Stimulated activated CD8-positive, alpha-beta memory T cell treated with anti-CD3 and anti-CD28 coated beads, Interleukin-12 subunit alpha, Interleukin-12 subunit beta, amount 100 ng/mL, for 4 hours (primary cell): ENCODE results near the gene CPNE4.
"Not testable (repeated sequence)": the region's sequence is repeated elsewhere in the genome, so short reads cannot be mapped to it uniquely, and the experiment has no call there.

Experiments used
- DNase-seq: peaks from one replicate; pipeline ENCODE4 v3.0.0-alpha.2; 2020; ENCODE audit warnings: low read depth

Gene CPNE4

DNA sequence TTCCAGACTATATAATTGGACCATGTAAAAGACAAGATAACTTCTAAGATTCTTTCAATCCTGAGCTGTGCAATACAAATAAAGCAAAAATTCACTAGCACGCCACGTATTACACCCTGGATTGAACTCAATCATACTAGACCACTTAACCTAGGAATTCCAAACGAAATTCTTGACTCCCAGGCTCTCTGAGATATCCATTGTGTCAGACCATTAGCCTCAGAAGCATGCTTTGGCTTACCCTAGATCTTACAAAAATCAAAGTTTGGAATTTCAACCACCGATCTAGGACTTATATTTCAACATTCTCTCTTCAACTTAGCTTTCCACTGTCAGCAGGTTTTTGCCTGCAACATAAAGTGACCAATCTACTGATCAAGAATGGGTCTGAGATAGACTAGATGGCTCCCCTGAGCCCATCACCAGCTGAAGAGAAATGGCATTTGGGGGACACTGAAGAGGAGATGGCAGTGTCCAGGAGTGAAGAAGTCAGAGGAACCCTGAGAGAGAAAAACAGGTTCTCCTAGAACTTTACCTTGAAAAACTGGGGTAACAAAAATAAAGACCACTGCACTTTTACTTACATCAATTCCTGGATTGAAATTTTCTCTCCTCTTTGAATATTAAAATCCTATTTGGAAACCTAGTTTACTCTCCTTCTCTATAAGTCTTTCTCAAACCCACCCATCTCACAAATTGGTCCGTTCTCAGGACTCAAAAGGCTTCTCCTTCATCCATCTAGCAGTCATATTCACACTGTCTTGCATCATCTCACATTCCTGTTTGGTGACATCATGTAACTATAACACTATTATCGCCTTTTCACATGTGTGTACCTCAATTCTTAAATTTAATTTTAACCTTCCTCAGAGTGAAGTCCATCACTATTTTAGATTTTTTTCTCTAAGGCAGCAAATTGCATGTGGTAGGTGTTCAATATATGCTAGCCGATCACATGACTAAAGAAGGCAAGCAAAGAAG lies 18.5 kb downstream of the CPNE4 start:
- no peak for DNase-seq

DNA sequence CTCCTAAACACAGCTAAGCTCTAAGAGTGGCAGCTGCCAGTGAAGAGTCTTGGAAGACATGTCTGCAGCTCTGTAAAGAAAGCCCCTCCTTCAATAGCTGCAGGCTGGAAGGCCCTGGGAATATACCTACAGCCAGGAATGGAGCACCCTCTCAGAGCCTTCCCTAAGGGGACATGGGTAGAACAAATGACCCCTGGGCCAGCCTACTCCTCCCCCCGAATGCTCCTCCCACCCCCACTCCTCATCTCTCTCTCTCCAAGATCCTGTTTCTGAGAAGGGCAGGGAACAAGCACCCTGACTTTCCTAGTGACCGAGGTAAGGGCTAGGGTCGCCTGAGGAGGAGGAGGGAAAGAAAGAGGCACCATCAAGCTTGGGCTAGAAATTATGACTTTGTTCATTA lies 20.7 kb downstream of the CPNE4 start:
- no peak for DNase-seq

DNA sequence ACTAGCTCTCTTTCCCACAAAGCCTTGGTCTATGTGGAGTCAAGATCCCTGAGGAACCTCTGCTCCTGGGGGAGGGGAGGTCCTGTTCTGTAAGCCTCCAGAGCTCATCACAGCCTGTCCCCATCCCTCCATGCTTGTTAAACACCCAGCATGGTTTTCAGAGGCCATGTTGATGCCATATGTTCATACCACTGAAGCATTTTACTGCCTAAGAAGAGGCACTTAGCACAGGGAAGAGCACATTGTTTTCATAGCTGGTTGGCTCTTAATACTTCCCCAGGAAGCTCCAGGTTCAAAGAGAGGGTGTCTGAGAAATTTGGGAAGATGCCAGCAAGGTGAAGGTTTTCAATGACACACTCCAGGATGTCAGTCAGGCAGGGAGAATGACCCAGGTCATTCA lies 25.6 kb downstream of the CPNE4 start:
- no peak for DNase-seq

DNA sequence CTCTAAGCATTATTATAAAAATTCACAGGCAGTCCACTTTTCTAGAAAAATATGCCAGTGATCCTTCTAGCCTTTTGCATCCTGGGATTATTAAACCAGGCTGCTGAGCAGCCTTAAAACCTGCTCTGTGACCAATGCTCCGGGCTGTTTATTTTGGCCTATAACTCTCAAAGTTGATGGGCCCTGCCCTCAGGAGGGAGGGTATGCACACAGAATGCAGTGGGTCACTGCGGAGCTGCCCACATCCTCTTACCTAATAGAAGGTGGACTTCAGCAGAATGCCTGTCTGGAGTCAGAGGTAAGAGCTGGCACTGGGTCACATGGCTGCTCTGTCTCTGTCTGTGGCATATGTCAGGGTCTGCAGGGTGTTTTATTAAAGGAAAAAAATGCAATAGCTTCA lies 26.0 kb downstream of the CPNE4 start:
- DNase-seq: no peak

DNA sequence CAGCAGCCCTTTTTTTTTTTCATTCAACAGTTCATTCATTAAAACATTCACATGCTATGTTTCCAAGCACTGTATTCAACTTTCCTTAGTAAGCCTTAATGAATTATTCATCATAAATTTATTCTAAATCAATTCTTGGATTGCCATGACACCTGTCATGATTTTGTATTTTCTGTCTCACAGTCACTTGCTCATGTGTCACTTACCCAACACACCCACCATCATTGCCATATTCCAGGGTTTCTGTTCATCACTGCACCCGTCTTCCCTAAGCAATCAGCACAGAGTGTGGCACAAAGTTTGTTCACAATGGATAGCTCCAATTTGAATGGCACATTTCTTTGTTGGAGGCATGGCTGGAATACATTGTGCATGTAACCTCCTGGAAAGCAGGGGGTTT lies 27.2 kb downstream of the CPNE4 start:
- DNase-seq: no peak

DNA sequence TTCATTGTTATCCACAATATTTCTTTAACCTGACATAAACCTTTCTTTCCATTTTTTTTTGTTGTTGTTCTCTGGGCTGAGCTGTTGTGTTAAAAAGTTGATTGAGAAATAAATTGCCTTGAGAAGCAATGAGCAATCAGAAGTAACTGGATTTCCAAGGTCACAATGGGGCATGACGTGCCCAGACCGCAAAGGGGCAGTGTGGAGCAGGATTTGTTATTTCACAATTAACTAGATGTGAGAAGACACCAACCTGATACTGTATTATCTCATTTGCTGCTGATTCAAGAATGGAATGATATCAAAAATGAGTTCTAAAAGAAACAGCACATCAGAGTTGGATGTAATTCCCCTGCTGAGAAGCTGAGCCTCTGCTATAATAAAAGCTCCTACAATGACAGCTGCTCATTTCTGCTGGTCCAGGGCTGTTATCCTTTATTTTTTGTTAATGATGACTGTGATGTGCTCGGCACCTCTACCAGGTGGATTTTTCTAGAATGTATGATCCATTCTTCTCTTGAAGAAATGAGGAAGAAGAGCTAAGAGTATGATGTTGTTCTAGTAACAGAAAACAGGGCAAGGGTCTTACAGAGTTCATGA lies 28.1 kb downstream of the CPNE4 start:
- DNase-seq: no peak

DNA sequence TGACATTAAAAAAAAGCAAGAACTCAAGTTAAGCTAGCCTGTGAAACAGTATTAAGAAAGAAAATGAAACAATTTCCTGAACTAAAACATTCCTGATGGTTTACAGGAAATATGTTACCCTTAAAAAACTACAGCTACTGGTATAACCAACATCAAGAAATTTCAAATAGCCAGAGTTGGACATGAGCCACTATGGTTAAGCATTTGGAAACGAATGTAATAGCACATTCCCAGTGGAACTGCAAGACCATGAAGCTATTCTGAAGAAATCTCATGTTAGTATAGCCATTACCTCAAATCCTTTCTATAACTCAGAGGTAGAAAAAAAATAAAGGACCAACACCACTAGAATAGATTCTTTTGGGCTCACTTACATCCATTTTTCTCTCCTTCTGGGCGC lies 30.2 kb downstream of the CPNE4 start:
- no peak for DNase-seq

DNA sequence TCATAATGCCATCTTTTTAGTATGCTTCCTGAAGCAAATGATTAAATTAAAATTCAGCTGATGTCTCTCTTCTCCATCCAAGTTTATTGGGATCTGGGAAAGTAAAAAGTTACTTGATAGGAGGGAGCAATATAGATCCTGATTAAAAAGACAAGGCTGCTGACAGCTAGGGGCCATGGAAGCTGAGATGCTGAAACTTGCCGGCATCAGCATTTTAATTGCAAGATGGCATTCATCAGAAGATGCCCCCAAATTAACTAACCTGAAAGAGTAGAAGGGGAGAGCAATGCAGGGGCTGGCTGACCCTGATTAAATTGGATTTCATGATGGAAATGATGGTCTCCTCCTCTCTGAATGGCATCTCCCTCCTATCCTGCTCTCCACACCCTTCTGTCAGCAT lies 31.1 kb downstream of the CPNE4 start:
- no peak for DNase-seq

DNA sequence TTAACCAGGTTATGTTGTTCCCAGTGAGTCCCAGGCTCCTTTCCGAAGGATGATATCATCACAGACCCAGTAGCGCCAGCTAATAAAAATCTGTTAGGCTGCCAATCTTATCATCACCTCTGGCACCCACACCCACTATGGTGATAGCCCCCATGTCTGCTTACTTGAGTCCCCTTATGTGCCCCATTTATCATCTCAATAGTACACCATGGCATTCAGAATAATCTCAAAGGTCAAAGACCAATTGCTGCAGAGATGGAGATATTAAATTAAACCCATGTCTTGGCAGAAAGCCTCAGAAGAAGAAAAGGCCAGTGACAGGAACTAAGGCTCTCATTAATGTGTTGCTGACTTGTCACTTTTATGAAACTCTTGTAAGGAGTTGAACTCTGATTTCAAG lies 32.8 kb downstream of the CPNE4 start:
- no peak for DNase-seq

DNA sequence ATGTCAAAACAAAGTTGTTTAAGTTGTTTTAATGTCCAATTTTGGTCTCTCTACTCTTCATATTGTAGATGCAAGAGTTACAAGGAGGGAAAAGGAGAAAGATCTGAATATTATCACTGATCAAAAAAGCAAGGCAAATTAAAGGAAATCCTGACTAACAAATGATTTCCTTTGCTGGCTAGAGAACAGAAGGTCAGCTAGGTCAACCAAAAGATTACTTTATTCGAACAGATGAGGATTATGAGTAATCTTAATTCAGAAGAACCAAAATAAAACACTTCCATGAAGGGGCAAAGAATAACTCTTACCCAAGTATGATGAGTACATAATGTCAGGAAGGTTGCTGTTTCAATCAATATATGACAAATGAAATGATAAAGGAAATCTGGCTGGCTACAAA lies 33.8 kb downstream of the CPNE4 start:
- DNase-seq: no peak

DNA sequence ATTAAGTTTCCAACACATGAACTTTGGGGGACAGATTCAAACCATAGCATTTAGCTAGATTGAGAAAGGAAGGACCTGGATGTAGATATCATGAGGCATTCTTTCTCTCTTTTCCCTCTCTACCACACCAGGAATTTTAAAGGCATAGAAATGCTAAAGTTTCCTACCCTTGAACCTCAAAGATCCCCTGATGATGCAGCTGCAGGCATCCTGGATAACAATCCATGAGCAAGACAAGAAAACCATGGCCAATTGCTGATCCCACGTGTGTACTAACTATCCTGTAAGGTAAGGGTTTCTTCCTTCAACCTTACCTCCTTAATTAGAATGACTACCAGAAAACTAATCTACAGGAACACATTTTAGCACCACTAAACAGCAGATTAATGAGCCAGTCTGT lies 36.8 kb downstream of the CPNE4 start:
- DNase-seq: no peak

DNA sequence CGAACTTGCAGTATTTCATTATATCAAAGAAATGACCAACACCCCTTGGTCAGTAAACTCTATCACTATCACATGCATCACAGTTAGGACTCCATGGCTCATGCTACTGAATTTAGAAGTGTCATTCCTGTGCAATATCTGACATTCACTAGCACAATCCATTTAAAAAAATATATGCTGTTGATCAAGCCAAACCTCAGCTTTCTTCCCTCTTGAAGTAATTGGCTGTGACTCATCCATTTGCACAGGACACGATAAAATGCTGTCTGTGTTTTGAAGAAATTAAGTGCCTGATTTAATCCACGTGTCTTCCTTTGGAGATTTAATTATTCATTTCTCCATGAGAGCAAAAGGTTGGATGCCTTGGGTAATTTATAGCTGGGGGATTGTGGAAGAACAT lies 38.9 kb downstream of the CPNE4 start:
- DNase-seq: no peak

DNA sequence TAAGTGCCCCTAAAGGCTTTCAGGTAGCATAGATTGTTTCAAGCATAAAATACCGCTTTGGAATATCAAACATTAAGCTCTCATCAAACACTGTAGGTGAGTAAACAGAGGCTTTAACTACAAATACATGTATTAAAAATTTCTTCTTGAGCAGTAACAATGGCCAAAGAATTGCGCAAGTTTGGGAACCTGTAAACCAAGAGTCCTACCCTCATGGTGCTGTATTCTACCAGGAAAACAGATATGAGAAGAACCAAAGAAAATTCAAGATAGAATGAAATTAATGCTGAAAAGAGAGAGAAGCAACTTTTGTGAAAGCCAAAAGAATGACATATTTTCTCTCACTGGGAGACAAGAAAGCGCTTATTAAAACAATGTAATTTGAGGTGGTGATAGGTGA lies 45.5 kb downstream of the CPNE4 start:
- DNase-seq: no peak

DNA sequence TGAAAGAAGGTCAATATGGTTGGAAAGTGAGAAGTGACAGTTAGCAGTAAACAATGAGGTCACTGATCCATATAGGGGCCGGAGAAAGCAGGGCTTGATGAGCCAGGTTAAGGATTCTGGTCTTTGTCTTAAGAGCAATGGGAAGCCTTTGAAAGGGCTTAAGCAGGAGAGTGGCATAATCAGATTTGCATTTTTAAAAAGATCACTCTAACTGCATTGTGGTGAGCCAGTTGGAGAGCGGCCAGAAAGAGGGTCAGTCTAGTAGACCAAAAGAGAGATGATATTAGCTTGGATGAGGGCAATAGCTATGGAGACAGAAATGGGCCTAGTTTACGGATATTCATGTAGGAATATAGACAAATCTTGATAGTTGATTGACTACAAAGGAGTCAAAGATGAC lies 46.6 kb downstream of the CPNE4 start:
- no peak for DNase-seq

DNA sequence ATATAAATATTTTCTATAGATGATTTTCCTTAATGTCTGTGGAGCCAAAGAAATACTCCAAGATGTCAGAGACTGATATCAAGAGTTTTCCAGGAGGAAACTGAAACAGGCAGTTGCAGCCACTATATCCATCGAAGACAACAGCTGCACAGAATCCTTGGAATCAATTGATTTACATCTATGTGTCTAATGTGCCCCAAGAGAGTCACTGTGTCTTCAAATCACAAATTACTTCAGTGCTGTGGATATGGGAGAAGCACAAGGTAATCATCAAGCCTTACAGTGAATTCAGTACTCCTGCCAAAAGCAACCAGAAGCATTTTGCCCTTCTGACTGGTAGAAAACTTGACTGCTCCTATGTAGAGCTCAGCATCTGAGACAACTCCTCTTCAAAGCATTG lies 51.1 kb downstream of the CPNE4 start:
- DNase-seq: no peak

DNA sequence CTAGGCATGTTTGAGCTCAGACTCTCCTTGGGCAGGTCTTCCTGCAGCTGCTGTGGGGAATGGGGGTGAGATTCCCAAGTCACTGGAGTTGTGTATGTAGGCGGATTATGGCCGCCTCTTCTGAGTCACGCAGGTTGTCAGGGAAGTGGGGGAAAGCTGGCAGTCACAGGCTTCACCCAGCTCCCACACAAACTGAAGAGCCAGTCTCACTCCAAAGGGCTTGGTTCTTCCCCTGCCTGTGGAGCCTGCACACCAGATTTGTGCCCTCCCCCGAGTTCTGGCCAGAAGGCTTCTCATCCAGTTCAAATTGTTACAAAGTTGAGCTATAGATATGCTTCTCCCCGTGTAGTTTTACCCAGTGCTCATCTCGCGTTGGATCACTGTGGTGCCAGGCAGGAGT lies 53.5 kb downstream of the CPNE4 start:
- DNase-seq: no peak

DNA sequence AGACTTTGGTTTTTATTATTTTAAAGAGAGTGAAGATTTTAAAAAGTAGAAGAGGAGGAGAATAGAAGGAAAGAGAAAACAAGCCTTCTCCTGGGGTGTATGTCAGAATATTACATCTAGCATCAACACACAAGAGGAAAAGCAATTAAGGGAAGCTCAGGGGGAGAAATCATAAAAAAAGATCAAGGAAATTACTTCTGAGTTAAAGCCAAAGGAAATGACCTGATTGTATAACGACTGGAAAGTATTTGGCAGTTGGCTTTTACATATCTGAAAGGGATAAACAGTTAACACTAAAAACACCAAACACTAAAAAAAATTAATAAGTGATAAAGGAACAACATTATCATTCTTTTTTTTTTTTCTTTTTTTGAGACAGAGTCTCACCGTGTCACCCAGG lies 58.4 kb downstream of the CPNE4 start:
- no peak for DNase-seq

DNA sequence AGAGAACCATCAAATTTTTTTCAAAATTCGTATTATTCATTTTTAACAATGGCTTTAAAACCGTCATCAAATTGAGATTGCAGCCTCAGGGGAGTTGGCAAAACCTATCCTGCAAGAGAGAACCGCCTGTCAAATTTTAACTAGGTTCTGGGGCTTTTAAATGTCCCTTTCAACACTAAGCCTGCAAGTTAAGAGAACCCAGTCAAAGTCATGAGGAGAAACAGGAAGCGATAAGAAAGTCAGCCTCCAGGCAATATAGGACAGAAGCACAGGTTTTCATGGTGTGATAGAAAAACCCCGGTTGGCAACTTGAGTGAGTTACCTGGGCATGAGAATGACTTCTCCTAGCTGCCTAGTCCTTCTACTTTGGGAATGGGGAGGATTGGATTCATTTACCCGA lies 59.8 kb downstream of the CPNE4 start:
- no peak for DNase-seq

DNA sequence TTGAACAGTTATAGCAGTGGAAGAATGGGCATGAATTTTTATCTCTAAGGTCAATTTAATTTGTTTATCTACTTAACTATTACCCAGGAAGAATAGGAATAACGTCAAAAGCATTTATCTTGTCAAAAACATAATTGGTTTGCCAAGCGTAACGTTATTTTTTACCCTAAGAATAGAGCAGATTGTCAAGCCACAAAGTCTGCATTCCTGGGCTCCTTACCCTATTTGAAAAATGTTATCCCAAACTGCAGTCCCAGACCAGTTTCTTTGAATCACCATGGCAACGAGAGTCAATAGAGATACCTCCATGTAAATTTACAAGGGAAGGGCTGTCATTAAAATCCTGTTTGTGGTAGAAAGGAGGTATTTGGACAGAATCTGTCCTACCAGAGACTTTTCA lies 61.1 kb downstream of the CPNE4 start:
- no peak for DNase-seq

DNA sequence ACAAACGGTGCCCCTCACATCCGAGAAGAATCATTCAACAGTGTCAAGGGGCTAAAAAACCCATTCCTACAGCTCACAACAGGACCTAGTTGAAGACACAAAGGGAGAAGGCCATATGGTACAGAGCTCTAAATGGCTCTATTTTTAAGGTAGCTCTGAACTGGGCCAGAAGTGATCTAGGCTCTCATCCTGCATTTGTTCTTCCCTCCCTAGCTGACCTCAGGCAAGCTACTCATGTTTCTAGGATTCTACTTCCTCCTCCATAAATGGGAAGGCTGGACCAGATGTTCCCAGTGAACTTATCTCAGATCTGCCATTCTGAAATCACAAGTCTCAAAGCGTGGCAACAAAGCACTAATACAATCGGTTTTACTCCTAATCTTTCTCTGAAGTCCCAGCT lies 62.3 kb downstream of the CPNE4 start:
- no peak for DNase-seq

DNA sequence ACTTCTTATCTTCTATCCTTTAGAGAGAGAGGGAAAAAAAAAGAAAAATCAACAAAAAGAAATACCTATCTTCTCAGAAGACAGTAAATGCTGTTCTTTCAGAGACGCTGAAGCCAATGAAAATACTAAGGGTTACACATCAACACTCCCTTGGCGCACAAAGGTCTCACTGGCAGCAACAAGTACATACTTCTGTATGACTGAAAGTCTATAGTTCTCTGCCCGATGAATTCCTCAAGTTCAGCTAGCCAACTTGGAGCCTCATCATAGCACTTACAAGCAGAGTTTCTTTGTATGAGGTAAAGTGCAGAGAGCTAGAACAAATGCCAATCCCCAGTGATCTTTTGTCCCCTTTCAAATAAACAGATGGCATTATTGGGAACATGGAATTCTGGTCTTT lies 62.7 kb downstream of the CPNE4 start:
- DNase-seq: no peak

DNA sequence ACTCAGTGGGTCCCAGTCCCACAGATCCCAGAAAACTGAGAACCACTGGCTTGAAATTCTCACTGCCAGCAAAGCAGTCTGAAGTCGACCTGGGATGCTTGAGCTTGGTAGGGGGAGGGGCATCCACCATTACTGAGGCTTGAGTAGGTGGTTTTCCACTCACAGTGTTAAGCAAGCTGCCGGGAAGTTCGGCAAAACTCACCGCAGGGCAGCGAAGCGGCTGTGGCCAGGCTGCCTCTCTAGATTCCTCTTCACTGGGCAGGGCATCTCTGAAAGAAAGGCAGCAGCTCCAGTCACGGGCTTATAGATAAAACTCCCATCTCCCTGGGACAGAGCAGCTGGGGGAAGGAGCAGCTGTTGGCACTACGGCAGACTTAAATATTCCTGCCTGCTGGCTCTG lies 71.4 kb downstream of the CPNE4 start:
- not testable (repeated sequence) for DNase-seq

DNA sequence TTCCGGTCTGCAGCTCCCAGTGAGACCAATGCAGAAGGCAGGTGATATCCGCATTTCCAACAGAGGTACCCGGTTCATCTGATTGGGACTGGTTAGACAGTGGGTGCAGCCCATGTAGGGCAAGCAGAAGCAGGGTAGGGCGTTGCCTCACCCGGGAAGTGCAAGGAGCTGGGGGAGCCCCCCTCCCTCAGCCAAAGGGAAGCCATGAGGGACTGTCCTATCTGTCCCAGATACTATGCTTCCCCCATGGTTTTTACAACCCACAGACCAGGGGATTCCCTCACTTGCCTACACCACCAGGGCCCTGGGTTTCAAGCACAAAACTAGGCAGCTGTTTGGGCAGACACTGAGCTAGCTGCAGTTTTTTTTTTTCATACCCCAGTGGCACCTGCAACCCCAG lies 71.8 kb downstream of the CPNE4 start:
- no peak for DNase-seq

DNA sequence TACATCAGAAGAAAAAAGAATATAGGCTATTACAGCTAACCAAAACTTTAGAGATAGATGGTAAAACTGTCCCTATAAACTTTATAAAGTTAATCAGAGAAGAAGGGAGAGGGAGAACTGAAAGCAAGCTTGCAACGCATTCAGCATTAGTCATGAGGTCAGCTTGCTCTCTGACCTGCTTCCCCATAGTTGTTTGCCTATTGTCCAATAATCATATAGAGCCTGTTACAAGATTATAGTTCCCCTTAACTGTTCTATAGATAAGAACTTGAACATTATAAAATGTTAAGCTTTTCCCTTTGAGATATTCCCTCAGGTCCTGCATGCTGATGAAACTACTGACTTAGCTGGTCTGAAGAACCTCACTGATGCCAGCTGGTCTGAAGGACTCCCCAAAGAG lies 74.5 kb downstream of the CPNE4 start:
- DNase-seq: no peak
